Renal cortex interstitium (tissue), 11 donors: Measurements from ENCODE around the gene PCDHGA10. TPM values are rescaled to one million over a fixed set of nuclear protein-coding genes. Genes with fewer than 3 reads are reported as not detected.

Experiments
- DNase-seq, 11 donors: peaks; one replicate each; pipeline ENCODE4 v3.0.0-alpha.2; 2013; ENCODE audit warnings: low read depth in 9 of 11, low spot score in 4 of 11; ENCODE audit errors: extremely low read depth in 1 of 11
- polyA plus RNA-seq, 3 donors: library from polyadenylated mRNA; unstranded; fragments of 120-200 nt; gene quantifications; one replicate each; pipeline ENCODE4 v1.2.1, GENCODE V29; 2013; ENCODE audit not compliant: insufficient read length in 3 of 3

PCDHGA10 gene
- polyA plus RNA-seq, 3 donors, result 3.0 to 3.7 (median 3.3) TPM

GRCh38 chr5:141465351-141465750 is 52.6 kb downstream of the PCDHGA10 start:
- no peak for DNase-seq

Other genes starting within 250 kb of the PCDHGA10 start
- gene PCDHB7, start 240.3 kb upstream of the PCDHGA10 start, polyA plus RNA-seq, result 1 to 10 TPM; 4.0 to 4.4 (median 4.2) TPM
- gene PCDHB8, start 235.2 kb upstream of the PCDHGA10 start, polyA plus RNA-seq, result 1 to 10 TPM; 1.8 to 3.7 (median 2.4) TPM
- 1 to 10 TPM; 5.0 to 7.6 (median 5.1) TPM for gene PCDHB16, start 230.6 kb upstream of the PCDHGA10 start, polyA plus RNA-seq
- gene PCDHB9, start 225.8 kb upstream of the PCDHGA10 start, polyA plus RNA-seq, result 1 to 10 TPM; 4.1 to 4.4 (median 4.3) TPM
- 1 to 10 TPM; 4.8 to 7.5 (median 6.8) TPM for gene PCDHB10, start 220.6 kb upstream of the PCDHGA10 start, polyA plus RNA-seq
- gene PCDHB11, start 213.4 kb upstream of the PCDHGA10 start, polyA plus RNA-seq, result 1 to 10 TPM; 4.0 to 6.3 (median 4.7) TPM
- gene PCDHB12, start 204.3 kb upstream of the PCDHGA10 start, polyA plus RNA-seq, result 1 to 10 TPM; 4.6 to 5.1 (median 5.0) TPM
- 1 to 10 TPM; 6.9 to 7.9 (median 7.2) TPM for gene PCDHB13, start 199.1 kb upstream of the PCDHGA10 start, polyA plus RNA-seq
- 10 to 100 TPM in 2 of 3 donors, 1 to 10 TPM in 1; 9.5 to 11.6 (median 10.6) TPM for gene PCDHB14, start 189.6 kb upstream of the PCDHGA10 start, polyA plus RNA-seq
- 10 to 100 TPM; 13.2 to 15.0 (median 14.9) TPM for gene PCDHB15, start 167.6 kb upstream of the PCDHGA10 start, polyA plus RNA-seq
- under 1 TPM in 2 of 3 donors, not detected in 1; 0.14 to 0.35 TPM for gene SLC25A2, start 108.9 kb upstream of the PCDHGA10 start, polyA plus RNA-seq
- 100 to 1,000 TPM; 134 to 184 (median 157) TPM for gene TAF7, start 92.2 kb upstream of the PCDHGA10 start, polyA plus RNA-seq
- gene PCDHGA1, start 82.5 kb upstream of the PCDHGA10 start, polyA plus RNA-seq, result 1 to 10 TPM in 2 of 3 donors, under 1 TPM in 1; 0.92 to 1.2 (median 1.0) TPM
- 1 to 10 TPM; 6.0 to 7.9 (median 6.1) TPM for gene PCDHGA2, start 74.2 kb upstream of the PCDHGA10 start, polyA plus RNA-seq
- 1 to 10 TPM; 3.1 to 4.2 (median 3.6) TPM for gene PCDHGA3, start 69.2 kb upstream of the PCDHGA10 start, polyA plus RNA-seq
- gene PCDHGB1, start 62.9 kb upstream of the PCDHGA10 start, polyA plus RNA-seq, result 1 to 10 TPM; 1.5 to 2.5 (median 2.2) TPM
- 1 to 10 TPM; 2.0 to 3.4 (median 2.2) TPM for gene PCDHGA4, start 58.0 kb upstream of the PCDHGA10 start, polyA plus RNA-seq
- 1 to 10 TPM; 3.5 to 4.3 (median 3.8) TPM for gene PCDHGB2, start 53.0 kb upstream of the PCDHGA10 start, polyA plus RNA-seq
- 1 to 10 TPM; 2.1 to 2.7 (median 2.6) TPM for gene PCDHGA5, start 48.8 kb upstream of the PCDHGA10 start, polyA plus RNA-seq
- gene PCDHGB3, start 42.7 kb upstream of the PCDHGA10 start, polyA plus RNA-seq, result 1 to 10 TPM; 2.1 to 2.5 (median 2.5) TPM
- 1 to 10 TPM; 6.5 to 8.0 (median 7.2) TPM for gene PCDHGA6, start 39.1 kb upstream of the PCDHGA10 start, polyA plus RNA-seq
- gene PCDHGA7, start 30.2 kb upstream of the PCDHGA10 start, polyA plus RNA-seq, result 1 to 10 TPM; 2.0 to 2.7 (median 2.5) TPM
- 1 to 10 TPM; 4.9 to 6.5 (median 6.1) TPM for gene PCDHGB4, start 25.3 kb upstream of the PCDHGA10 start, polyA plus RNA-seq
- gene PCDHGA8, start 20.4 kb upstream of the PCDHGA10 start, polyA plus RNA-seq, result 1 to 10 TPM in 1 of 3 donors, under 1 TPM in 2; 0.58 to 1.0 (median 0.61) TPM
- gene PCDHGB5, start 15.0 kb upstream of the PCDHGA10 start, polyA plus RNA-seq, result 10 to 100 TPM in 2 of 3 donors, 1 to 10 TPM in 1; 8.6 to 11.5 (median 10.8) TPM
- gene PCDHGA9, start 10.2 kb upstream of the PCDHGA10 start, polyA plus RNA-seq, result 1 to 10 TPM; 3.6 to 6.2 (median 5.4) TPM
- 1 to 10 TPM; 6.7 to 7.6 (median 7.6) TPM for gene PCDHGB6, start 5.0 kb upstream of the PCDHGA10 start, polyA plus RNA-seq
- gene PCDHGB7, start 4.7 kb downstream of the PCDHGA10 start, polyA plus RNA-seq, result 10 to 100 TPM; 15.2 to 16.6 (median 15.7) TPM
- 1 to 10 TPM; 3.9 to 5.4 (median 5.2) TPM for gene PCDHGA11, start 8.1 kb downstream of the PCDHGA10 start, polyA plus RNA-seq
- gene PCDHGA12, start 17.5 kb downstream of the PCDHGA10 start, polyA plus RNA-seq, result 1 to 10 TPM; 1.5 to 3.0 (median 1.9) TPM
- gene PCDHGC3, start 63.0 kb downstream of the PCDHGA10 start, polyA plus RNA-seq, result 100 to 1,000 TPM in 1 of 3 donors, 10 to 100 TPM in 2; 90.0 to 127 (median 97.3) TPM
- 1 to 10 TPM; 3.4 to 3.9 (median 3.6) TPM for gene PCDHGC4, start 72.0 kb downstream of the PCDHGA10 start, polyA plus RNA-seq
- gene PCDHGC5, start 76.1 kb downstream of the PCDHGA10 start, polyA plus RNA-seq, result 1 to 10 TPM in 1 of 3 donors, under 1 TPM in 2; 0.34 to 1.2 (median 0.36) TPM
- 10 to 100 TPM; 70.4 to 86.9 (median 73.6) TPM for gene DIAPH1, start 206.0 kb downstream of the PCDHGA10 start, polyA plus RNA-seq
- gene HDAC3, start 223.9 kb downstream of the PCDHGA10 start, polyA plus RNA-seq, result 100 to 1,000 TPM in 1 of 3 donors, 10 to 100 TPM in 2; 98.8 to 111 (median 99.0) TPM
- gene RELL2, start 224.0 kb downstream of the PCDHGA10 start, polyA plus RNA-seq, result 1 to 10 TPM in 1 of 3 donors, under 1 TPM in 2; 0.64 to 1.5 (median 0.90) TPM
- gene FCHSD1, start 238.4 kb downstream of the PCDHGA10 start, polyA plus RNA-seq, result 10 to 100 TPM; 12.4 to 19.5 (median 13.5) TPM